Ascending aorta (tissue), 2 donors: ENCODE results near the gene LRP1B. TPM values are rescaled to one million over a fixed set of nuclear protein-coding genes. Genes with fewer than 3 reads are reported as not detected.

Experiments used
- DNase-seq, 2 donors: peaks; one replicate each; pipeline ENCODE4 v3.0.0-alpha.2; 2019; ENCODE audit warnings: low spot score in 2 of 2
- H3K27ac ChIP-seq, 2 donors: fragments of 200-600 bp; sonication (generic); one replicate each; pipeline ENCODE4 v1.5.1; 2016 to 2017; ENCODE audit warnings: mild to moderate bottlenecking in 1 of 2
- H3K27me3 ChIP-seq: fragments of 200-600 bp; sonication (generic); one replicate; pipeline ENCODE4 v1.5.1; 2017
- H3K36me3 ChIP-seq, 2 donors: fragments of 200-600 bp; sonication (generic); one replicate each; pipeline ENCODE4 v1.5.1; 2016
- H3K4me1 ChIP-seq, 2 donors: fragments of 200-600 bp; sonication (generic); one replicate each; pipeline ENCODE4 v1.5.1; 2016 to 2017; ENCODE audit warnings: mild to moderate bottlenecking in 1 of 2
- H3K4me3 ChIP-seq, 2 donors: fragments of 200-600 bp; sonication (generic); one replicate each; pipeline ENCODE4 v1.5.1; 2016 to 2017; ENCODE audit warnings: mild to moderate bottlenecking in 1 of 2
- H3K9me3 ChIP-seq, 2 donors: fragments of 200-600 bp; sonication (generic); one replicate each; pipeline ENCODE4 v1.5.1; 2016
- intact Hi-C: fragments of 100-400 bp; cut with DNase I; formaldehyde crosslinking; loops from one replicate; pipeline ENCODE4 v1.15.1; 2023
- total RNA-seq: library from RNA; depleted of rRNA; stranded (reverse); fragments of >200 nt; gene quantifications from one replicate; pipeline ENCODE4 v1.1.0, GENCODE V29; 2016
- TF ChIP-seq, protein P1 (sequence below), 3 experiments: fragments of 200-600 bp in 2 of 3; fragments of 450-650 bp in 1 of 3; sonication (generic) in 2 of 3; IDR thresholded peaks; one replicate each; pipeline ENCODE4 v1.5.1; 2016 to 2019; ENCODE audit warnings: antibody characterized with exemption in 3 of 3, mild to moderate bottlenecking in 1 of 3, moderate library complexity in 1 of 3

LRP1B gene
- total RNA-seq, 1 donor from 2014 or later = not detected

DNA sequence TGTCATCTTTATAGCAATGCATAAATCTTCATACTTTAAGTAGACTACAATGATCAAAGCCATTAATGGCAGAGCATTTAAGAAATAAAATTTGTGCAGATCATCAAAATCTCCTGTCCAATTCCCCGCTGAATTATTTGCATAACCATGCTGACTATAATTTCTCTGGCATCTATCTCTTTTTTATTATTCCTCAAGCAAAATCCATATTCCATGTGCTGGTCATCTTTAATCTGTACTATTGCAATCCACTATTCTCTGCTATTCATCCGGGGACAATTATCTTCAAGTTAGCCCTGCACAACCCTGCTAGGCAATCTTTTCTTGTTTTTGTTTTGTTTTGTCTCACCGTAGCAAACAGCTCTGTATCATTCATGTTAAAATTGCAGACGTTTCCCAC lies 1881.0 kb downstream of the LRP1B start:
- intact Hi-C loops = no loop called here
- H3K9me3 ChIP-seq = no peaks in the 10 kb centered on the region
- H3K27me3 ChIP-seq = no peaks in the 10 kb centered on the region
- no peak for DNase-seq
- H3K4me3 ChIP-seq = no peak overlapping the region
- TF ChIP-seq, protein P1, sequence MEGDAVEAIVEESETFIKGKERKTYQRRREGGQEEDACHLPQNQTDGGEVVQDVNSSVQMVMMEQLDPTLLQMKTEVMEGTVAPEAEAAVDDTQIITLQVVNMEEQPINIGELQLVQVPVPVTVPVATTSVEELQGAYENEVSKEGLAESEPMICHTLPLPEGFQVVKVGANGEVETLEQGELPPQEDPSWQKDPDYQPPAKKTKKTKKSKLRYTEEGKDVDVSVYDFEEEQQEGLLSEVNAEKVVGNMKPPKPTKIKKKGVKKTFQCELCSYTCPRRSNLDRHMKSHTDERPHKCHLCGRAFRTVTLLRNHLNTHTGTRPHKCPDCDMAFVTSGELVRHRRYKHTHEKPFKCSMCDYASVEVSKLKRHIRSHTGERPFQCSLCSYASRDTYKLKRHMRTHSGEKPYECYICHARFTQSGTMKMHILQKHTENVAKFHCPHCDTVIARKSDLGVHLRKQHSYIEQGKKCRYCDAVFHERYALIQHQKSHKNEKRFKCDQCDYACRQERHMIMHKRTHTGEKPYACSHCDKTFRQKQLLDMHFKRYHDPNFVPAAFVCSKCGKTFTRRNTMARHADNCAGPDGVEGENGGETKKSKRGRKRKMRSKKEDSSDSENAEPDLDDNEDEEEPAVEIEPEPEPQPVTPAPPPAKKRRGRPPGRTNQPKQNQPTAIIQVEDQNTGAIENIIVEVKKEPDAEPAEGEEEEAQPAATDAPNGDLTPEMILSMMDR (IDR thresholded peaks at IDR 0.05) = no peak
- H3K36me3 ChIP-seq = no peaks in the 10 kb centered on the region
- H3K27ac ChIP-seq = no peak overlapping the region
- no peaks in the 10 kb centered on the region for H3K4me1 ChIP-seq

DNA sequence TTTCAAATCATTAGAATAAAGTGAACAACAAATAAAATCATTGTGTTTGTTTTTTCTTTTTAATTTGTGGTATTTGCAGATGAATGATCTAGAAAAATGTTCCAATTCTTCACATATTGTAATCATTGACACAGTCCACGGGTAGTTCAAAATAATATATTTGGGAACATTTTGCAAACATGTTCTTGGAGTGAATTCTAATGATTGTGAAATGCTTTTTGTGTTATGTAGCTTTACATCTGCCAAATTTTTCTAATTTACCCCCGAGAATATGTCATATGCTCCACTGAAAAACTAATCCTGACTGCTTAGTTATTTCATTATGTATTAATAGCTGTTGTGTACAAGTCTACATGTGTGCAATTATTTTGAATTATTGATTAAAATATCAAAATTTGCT lies 1882.2 kb downstream of the LRP1B start:
- H3K4me1 ChIP-seq = no peaks in the 10 kb centered on the region
- DNase-seq = no peak
- no peak overlapping the region for H3K4me3 ChIP-seq
- H3K27ac ChIP-seq = no peak overlapping the region
- H3K27me3 ChIP-seq = no peaks in the 10 kb centered on the region
- no peaks in the 10 kb centered on the region for H3K36me3 ChIP-seq
- TF ChIP-seq, protein P1 (IDR thresholded peaks at IDR 0.05) = no peak
- no peaks in the 10 kb centered on the region for H3K9me3 ChIP-seq
- intact Hi-C loops = no loop called here

DNA sequence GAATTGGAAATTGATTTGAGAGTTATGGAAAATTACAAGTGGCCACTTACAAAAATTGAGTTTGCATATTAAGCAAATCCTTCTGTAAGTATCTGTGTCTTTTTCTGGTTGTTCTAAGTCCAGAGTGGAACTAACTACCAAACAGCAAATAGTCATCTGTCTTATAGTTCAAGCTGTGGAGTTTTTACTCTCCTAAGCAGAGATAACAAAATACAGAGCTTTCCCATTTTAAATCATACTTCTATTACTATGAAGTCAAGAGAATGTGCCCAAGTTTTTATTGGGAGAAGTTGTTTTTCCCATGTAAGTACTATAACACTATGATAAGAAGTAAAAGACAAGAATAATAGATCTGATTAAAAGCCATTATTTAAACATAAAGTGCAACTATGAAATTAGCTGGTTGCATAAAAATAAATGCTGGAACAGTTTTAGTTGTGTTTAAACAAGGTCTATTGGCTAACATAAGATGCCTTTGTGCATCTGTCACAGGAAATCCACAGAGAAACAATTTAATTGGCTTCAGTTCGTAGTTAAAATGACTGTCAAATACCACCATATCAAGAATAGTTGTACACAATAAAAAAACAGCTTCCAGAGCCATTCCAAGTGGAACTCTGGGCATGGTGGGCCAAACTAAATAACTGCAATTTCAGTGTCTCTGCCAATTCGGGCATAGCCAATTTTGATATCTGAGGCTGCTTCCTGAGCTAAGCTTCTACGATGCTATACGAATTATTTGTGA lies 1883.2 kb downstream of the LRP1B start:
- Histone ChIP-seq H3K4me3 (no peak overlapping the region), H3K9me3 (no peaks in the 10 kb centered on the region), H3K27ac (peak overlapping the region in 1 of 2 donors; percentile 25), H3K36me3 (no peaks in the 10 kb centered on the region), H3K27me3 (no peaks in the 10 kb centered on the region), H3K4me1 (no peaks in the 10 kb centered on the region)
- peak in 1 of 2 donors; percentile 62 for DNase-seq
- TF ChIP-seq, protein P1 (IDR thresholded peaks at IDR 0.05) = no peak
- intact Hi-C loops = no loop called here

DNA sequence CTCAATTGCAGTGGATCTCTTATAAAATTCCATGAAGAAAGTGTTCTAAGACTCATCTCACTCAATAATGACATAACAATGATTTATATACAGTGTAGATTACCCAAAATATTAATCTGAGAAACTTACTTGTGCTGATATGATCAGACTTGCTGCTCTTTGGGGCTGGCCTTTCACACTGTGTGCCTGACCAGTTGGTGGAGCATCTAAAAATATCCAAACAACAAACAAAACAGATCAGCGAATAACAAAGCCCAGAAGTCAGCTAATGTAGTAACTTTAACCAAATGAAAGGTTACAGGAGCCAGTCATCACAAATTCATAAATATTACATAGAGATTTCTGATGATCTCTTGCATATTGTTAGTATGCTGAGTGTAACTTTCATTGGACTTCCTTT lies 1883.9 kb downstream of the LRP1B start:
- no peaks in the 10 kb centered on the region for H3K36me3 ChIP-seq
- DNase-seq = no peak
- H3K27ac ChIP-seq = peak overlapping the region in 1 of 2 donors; percentile 25
- no peaks in the 10 kb centered on the region for H3K27me3 ChIP-seq
- intact Hi-C loops = no loop called here
- H3K4me3 ChIP-seq = no peak overlapping the region
- H3K9me3 ChIP-seq = no peaks in the 10 kb centered on the region
- H3K4me1 ChIP-seq = no peaks in the 10 kb centered on the region
- TF ChIP-seq, protein P1 (IDR thresholded peaks at IDR 0.05) = no peak

DNA sequence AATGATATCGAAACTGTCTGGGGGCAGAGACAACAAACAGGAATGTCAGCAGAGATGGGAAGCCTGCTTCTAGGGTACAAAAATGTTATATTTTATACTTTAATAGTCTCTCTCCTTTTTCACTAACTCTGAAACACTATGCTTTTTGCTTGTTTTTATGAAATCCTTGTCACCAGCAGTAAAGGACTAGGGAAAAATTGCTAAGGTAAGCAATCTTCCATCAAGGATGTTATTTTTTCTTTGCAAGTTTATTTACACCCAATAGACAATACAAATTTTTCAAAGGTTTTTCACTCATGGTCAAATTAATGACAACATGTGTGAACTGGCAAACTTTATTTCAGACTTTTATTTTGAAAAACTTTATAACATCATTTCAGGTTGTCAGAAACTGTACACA lies 1884.8 kb downstream of the LRP1B start:
- Histone ChIP-seq H3K4me1 (no peaks in the 10 kb centered on the region), H3K4me3 (no peak overlapping the region)
- intact Hi-C loops = no loop called here

More for the DNA sequence above, 1884.8 kb downstream of the LRP1B start:
- Histone ChIP-seq H3K9me3 (no peaks in the 10 kb centered on the region), H3K27me3 (no peaks in the 10 kb centered on the region), H3K27ac (no peak overlapping the region), H3K36me3 (no peaks in the 10 kb centered on the region)
- DNase-seq = no peak
- TF ChIP-seq, protein P1 (IDR thresholded peaks at IDR 0.05) = no peak
